Esophagus muscularis mucosa (tissue), 4 donors: ENCODE results near the gene PPP2R5C.

ENCODE experiments used
- EP300 ChIP-seq: sonication (generic); formaldehyde crosslinking; IDR thresholded peaks from one replicate; pipeline ENCODE4 v1.6.1; 2017; ENCODE audit warnings: antibody characterized with exemption
- POLR2A ChIP-seq: fragments of 450-650 bp; IDR thresholded peaks from one replicate; pipeline ENCODE4 v1.6.1; 2017; ENCODE audit warnings: antibody characterized with exemption, moderate library complexity, mild to moderate bottlenecking, low read depth
- POLR2AphosphoS5 ChIP-seq, 2 donors: sonication (generic); formaldehyde crosslinking; IDR thresholded peaks; one replicate each; pipeline ENCODE4 v1.6.1; 2017; ENCODE audit warnings: antibody characterized with exemption in 2 of 2
- TF ChIP-seq, protein P1 (sequence below), 3 experiments: fragments of 200-600 bp in 2 of 3; fragments of 450-650 bp in 1 of 3; sonication (generic) in 2 of 3; IDR thresholded peaks; one replicate each; pipeline ENCODE4 v1.5.1; 2017 to 2019; ENCODE audit warnings: antibody characterized with exemption in 3 of 3, mild to moderate bottlenecking in 2 of 3, moderate library complexity in 1 of 3

DNA sequence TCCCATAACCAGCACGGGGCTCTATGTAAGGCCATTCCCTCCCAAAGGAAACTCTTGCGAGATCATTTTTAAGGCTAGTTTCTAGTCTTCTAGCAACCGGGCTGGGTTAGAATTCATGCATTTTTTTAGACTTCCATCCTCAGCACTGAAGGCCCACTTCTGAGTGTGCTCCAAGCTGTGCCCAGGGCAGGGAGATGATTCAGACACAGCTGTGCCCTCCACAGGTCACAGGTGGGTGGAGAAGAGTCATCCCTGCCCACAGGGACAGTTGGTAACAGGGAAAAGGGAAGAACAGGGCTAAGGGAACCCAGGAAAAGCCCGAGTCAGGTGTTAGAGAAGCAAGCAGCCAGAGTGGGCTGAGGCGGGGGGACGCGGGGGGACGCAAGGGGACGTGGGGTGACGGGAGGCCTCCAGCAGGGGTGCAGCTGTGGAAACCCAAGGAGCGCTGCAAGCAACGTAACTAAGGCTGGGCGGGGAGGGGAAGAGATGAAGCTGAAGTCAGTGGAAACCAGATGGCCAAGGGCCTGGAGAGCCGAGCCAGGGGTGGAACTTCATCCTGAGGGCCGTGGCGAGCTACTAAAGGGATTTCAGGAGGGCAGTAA is 27.2 kb upstream of the PPP2R5C start:
- TF ChIP-seq, protein P1, sequence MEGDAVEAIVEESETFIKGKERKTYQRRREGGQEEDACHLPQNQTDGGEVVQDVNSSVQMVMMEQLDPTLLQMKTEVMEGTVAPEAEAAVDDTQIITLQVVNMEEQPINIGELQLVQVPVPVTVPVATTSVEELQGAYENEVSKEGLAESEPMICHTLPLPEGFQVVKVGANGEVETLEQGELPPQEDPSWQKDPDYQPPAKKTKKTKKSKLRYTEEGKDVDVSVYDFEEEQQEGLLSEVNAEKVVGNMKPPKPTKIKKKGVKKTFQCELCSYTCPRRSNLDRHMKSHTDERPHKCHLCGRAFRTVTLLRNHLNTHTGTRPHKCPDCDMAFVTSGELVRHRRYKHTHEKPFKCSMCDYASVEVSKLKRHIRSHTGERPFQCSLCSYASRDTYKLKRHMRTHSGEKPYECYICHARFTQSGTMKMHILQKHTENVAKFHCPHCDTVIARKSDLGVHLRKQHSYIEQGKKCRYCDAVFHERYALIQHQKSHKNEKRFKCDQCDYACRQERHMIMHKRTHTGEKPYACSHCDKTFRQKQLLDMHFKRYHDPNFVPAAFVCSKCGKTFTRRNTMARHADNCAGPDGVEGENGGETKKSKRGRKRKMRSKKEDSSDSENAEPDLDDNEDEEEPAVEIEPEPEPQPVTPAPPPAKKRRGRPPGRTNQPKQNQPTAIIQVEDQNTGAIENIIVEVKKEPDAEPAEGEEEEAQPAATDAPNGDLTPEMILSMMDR (IDR thresholded peaks at IDR 0.05), result no peak
- no peak for TF ChIP-seq POLR2A
- TF ChIP-seq EP300, result no peak
- TF ChIP-seq POLR2AphosphoS5 (IDR thresholded peaks at IDR 0.05), result no peak
